GM12865 (cell line): ENCODE results near the gene CHD6.
A peak's percentile ranks its signal among the peaks of the same experiment; 100 is the strongest.

Experiments used
- DNase-seq: peaks from one replicate; pipeline ENCODE4 v3.0.0; 2010; ENCODE audit warnings: low read depth
- H3K4me3 ChIP-seq: 2 replicates; pipeline ENCODE4 v1.5.1; 2011; ENCODE audit warnings: mild to moderate bottlenecking, low read depth, low read length, control low read depth
- TF ChIP-seq, protein P1 (sequence below): IDR thresholded peaks from 2 replicates; pipeline ENCODE4 v1.5.1; 2011; ENCODE audit warnings: low read length, control low read depth, low read depth, inconsistent platforms; ENCODE audit not compliant: insufficient read depth; ENCODE audit errors: missing control alignments

The CHD6 gene

DNA sequence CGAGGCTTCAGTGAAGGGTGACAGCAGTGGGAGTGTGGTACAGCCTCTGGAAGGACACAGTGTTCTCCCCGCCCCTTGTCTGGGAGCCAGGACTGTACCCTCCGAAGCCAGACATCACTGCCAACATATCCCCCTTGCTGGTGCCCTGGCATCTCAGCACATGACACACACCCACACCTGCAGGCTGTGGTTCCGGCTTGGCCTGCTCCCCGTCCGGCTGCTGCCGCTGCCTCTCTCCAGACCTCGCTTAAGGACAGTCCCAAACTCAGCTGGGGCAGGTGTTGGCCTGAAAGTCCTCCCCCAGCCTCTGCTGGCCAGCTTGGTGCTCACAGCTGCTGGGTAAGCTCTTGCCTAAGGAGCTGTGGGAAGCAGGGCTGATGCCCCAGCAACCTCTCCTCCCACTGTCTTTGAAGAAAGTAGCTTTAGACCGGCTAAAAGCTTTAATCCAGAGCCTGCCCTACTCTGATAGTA is 258.6 kb downstream of the CHD6 start:
- no peak overlapping the region for H3K4me3 ChIP-seq
- TF ChIP-seq, protein P1, sequence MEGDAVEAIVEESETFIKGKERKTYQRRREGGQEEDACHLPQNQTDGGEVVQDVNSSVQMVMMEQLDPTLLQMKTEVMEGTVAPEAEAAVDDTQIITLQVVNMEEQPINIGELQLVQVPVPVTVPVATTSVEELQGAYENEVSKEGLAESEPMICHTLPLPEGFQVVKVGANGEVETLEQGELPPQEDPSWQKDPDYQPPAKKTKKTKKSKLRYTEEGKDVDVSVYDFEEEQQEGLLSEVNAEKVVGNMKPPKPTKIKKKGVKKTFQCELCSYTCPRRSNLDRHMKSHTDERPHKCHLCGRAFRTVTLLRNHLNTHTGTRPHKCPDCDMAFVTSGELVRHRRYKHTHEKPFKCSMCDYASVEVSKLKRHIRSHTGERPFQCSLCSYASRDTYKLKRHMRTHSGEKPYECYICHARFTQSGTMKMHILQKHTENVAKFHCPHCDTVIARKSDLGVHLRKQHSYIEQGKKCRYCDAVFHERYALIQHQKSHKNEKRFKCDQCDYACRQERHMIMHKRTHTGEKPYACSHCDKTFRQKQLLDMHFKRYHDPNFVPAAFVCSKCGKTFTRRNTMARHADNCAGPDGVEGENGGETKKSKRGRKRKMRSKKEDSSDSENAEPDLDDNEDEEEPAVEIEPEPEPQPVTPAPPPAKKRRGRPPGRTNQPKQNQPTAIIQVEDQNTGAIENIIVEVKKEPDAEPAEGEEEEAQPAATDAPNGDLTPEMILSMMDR: no peak
- no peak for DNase-seq

DNA sequence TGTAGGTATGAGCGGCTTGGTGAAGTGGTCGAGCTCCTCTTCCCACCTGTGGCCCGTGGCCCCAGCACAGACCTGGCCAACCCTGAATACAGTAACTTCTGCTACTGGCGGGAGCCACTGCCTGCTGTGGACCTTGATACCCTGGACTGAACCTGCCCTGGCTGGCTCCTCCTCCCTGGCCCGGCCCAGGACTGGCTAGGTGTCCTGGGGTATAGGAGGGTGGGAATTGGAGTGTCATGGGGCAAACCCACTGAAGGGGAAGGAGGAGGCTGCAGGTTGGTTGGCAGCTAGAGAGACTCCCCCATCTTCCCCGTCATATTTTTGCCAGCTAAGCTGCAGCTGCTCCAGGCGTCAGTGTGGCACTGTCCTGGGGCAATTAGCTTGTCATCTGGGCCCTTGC is 259.5 kb downstream of the CHD6 start:
- no peak overlapping the region for H3K4me3 ChIP-seq
- DNase-seq: no peak
- TF ChIP-seq, protein P1: no peak

DNA sequence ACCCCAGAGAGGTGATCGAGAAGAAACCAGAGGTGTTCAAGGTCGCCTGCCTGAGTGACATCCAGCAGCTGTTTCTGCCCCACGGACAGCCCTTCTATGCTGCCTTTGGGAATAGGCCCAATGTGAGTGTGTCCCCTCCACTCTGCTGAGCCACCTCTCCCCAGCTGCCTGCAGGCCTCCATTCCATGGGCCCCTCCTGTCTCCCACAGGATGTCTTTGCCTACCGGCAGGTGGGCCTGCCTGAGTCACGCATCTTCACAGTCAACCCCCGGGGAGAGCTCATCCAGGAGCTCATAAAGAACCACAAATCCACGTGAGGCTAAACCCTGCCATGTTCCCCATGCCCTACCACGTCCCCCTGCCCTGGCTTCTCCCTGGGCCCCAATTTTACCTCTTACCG is 259.9 kb downstream of the CHD6 start:
- H3K4me3 ChIP-seq: no peak overlapping the region
- DNase-seq: no peak
- TF ChIP-seq, protein P1: no peak

DNA sequence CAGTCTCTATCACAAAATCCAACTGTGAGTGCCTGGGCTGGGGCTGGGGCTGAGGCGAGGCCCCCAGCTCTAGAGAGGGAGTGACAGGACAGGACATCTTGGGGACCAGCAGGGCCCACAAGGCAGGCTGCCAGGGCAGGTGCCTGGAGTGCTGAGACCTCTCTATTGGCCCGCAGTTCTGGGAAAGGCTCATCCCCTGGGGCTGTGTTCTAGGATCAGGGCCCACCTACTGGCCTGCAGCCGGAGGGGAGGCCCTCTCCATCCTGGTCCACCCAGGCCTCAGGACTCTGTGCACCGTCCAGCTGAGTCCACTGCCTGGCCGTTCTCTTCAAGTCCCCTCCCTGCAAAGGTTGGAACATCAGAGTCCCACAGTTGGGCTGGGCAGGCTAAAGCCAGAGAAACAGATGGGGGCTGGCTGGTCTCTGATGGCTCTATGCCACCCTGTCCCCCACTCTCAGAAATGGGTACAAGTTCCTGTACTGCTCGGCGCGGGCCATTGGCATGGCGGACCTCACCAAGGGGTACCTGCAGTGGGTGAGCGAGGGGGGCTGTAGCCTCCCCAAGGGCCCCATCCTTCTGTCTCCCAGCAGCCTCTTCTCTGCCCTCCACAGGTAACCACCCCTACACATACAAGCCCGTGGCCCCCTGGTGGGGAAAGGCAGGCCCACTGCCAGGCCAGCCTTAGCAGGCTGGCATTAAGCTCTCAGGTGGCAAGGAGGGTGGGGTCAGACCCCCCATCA is 260.6 kb downstream of the CHD6 start:
- no peak overlapping the region for H3K4me3 ChIP-seq
- TF ChIP-seq, protein P1: peak; percentile 13
- DNase-seq: no peak

DNA sequence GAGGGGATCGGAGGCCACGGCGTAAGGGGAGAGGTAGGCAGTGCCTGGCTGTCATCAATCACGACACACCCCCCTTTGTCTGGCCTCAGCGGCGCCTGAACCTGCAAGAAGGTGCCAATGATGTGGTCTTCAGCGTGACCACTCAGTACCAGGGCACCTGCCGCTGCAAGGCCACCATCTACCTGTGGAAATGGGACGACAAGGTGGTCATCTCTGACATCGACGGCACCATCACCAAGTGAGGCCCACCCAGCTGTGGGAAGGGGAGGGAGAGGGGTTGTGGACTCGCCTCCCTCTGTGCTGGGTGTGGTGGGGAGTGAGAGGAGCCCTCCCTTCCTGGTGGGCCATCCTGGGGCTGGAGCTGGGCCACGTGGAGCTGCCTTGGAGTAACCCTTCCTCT is 261.2 kb downstream of the CHD6 start:
- H3K4me3 ChIP-seq: no peak overlapping the region
- no peak for DNase-seq
- TF ChIP-seq, protein P1: no peak

DNA sequence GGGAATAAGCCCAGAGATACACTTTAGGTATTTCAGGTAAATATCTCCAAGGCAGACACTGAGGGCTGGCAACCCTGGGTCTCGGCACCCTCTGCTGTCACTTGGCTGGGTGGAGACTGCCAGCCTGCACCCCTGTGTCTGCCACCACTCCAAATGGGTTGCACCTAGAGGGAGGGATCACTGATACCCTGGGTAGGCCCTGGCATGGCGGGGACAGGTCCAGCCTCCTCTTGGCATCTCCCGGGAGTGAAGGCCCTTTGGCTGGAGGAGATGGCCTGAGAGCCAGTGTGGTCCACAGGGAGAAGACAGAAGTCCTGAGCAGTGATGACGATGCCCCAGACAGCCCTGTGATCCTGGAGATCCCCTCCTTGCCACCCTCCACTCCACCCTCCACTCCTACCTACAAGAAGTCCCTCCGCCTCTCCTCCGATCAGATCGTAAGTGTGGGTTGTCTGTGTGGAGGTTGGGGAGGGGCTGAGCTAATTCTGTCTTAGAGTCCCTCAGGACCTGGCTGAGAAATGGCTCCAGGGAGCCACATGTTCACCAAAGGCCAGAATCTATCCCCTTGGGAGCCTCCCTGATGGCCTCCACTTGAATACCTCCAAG is 262.5 kb downstream of the CHD6 start:
- DNase-seq: no peak
- no peak overlapping the region for H3K4me3 ChIP-seq
- TF ChIP-seq, protein P1: no peak
